Activated CD4-positive, alpha-beta T cell treated with anti-CD3 and anti-CD28 coated beads, Interleukin-2, amount 10 ng/mL, durations not matched to agents 7 days and 5 days (primary cell): Measurements from ENCODE around the gene GEMIN4. TPM values are rescaled to one million over a fixed set of nuclear protein-coding genes. Genes with fewer than 3 reads are reported as not detected.

Experiments used
- CTCF ChIA-PET: fragments of 350-600 bp; sonication (Branson Sonifier 250); formaldehyde crosslinking; loops from one replicate; lab custom pipeline; 2021; ENCODE audit warnings: antibody characterized with exemption; lab: Charles Lee
- POLR2A ChIA-PET: fragments of 350-600 bp; sonication (Branson Sonifier 250); formaldehyde crosslinking; loops from one replicate; lab custom pipeline; 2021; ENCODE audit warnings: antibody characterized with exemption; lab: Charles Lee
- DNase-seq: peaks from one replicate; pipeline ENCODE4 v3.0.0-alpha.2; 2020
- H3K27ac Mint-ChIP-seq: one replicate; pipeline ENCODE4 v1.8.0; 2021; ENCODE audit warnings: mild to moderate bottlenecking, moderate library complexity, mixed read lengths
- H3K27me3 Mint-ChIP-seq: one replicate; pipeline ENCODE4 v1.8.0; 2021; ENCODE audit warnings: mixed read lengths
- H3K36me3 Mint-ChIP-seq: one replicate; pipeline ENCODE4 v1.8.0; 2021; ENCODE audit warnings: low read depth, mixed read lengths
- H3K4me1 Mint-ChIP-seq: one replicate; pipeline ENCODE4 v1.8.0; 2021; ENCODE audit warnings: mixed read lengths
- H3K4me3 Mint-ChIP-seq: one replicate; pipeline ENCODE4 v1.8.0; 2021; ENCODE audit warnings: mild to moderate bottlenecking, moderate library complexity, mixed read lengths
- H3K9me3 Mint-ChIP-seq: one replicate; pipeline ENCODE4 v1.8.0; 2021; ENCODE audit warnings: mixed read lengths
- total RNA-seq, 2 experiments: library from RNA; stranded (reverse); gene quantifications; one replicate each; pipeline ENCODE4 v1.2.3, GENCODE V29; 2021

GEMIN4 gene
- total RNA-seq, 2 experiments from 2014 or later: 29.1 to 35.7 TPM

DNA sequence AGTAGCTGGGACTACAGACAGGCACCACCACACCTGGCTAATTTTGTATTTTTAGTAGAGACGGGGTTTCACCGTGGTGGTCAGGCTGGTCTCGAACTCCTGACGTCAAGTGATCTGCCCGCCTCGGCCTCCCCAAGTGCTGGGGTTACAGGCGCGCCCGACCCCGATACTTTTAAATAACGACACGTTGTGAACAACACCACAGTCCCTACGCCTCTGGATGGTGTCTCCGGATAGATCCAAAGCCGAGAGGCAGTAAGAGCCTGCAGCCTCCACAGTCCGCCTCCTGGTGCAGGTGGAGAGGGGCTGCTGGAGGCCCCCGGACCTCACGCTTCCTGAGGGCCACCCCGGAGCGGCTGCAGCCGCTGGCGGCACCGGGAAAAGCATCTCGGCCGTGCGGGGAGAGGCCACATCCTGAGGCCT, 20.4 kb downstream of the GEMIN4 start:
- Mint-ChIP-seq H3K9me3 (no peaks in the 10 kb centered on the region), H3K4me1 (peaks cover 19% of the 10 kb centered on the region), H3K27ac (peak overlapping the region; percentile 31), H3K4me3 (peak overlapping the region; percentile 71), H3K36me3 (peaks cover 6% of the 10 kb centered on the region), H3K27me3 (peaks cover 12% of the 10 kb centered on the region)
- ChIA-PET CTCF (no interaction called here), POLR2A (no interaction called here)
- no peak for DNase-seq

DNA sequence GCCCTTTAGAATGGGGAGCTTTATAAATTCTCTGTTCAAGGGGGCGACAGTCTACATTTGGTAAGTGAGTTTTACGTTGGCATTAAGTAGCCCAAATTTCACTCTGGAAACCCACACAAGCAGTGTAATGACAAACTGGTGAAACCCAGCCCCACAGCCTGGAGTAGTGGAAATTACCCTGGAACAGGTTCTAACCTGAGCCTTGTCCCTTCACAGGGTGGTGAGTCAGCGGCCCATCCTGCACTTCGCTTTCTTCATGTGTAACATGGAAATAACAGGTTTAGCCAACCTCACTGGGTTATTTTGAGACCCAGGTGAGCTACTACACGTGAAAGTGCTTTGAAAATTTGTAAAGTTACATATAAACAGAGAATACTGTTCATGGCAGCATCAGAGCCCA, 23.2 kb downstream of the GEMIN4 start:
- Mint-ChIP-seq H3K27me3 (peaks cover 12% of the 10 kb centered on the region), H3K36me3 (peaks cover 4% of the 10 kb centered on the region), H3K9me3 (no peaks in the 10 kb centered on the region), H3K4me3 (no peak overlapping the region), H3K4me1 (peaks cover 15% of the 10 kb centered on the region), H3K27ac (no peak overlapping the region)
- ChIA-PET POLR2A (interaction anchor here (0.6 kb wide), 1 partner anchor 76 kb away, joined by 4 read pairs; no protein-coding TSS in a partner anchor), CTCF (interaction anchor here (1.8 kb wide), 1 partner anchor 12 kb away, joined by 7 read pairs; no protein-coding TSS in a partner anchor)
- DNase-seq: no peak

GRCh38 chr17:726271-726919, 25.7 kb downstream of the GEMIN4 start:
- H3K36me3 Mint-ChIP-seq: no peaks in the 10 kb centered on the region
- peaks cover 2% of the 10 kb centered on the region for H3K4me1 Mint-ChIP-seq
- ChIA-PET POLR2A (no interaction called here), CTCF (no interaction called here)
- DNase-seq: no peak
- H3K27me3 Mint-ChIP-seq: peaks cover 10% of the 10 kb centered on the region
- no peak overlapping the region for H3K27ac Mint-ChIP-seq
- H3K4me3 Mint-ChIP-seq: no peak overlapping the region
- no peaks in the 10 kb centered on the region for H3K9me3 Mint-ChIP-seq

DNA sequence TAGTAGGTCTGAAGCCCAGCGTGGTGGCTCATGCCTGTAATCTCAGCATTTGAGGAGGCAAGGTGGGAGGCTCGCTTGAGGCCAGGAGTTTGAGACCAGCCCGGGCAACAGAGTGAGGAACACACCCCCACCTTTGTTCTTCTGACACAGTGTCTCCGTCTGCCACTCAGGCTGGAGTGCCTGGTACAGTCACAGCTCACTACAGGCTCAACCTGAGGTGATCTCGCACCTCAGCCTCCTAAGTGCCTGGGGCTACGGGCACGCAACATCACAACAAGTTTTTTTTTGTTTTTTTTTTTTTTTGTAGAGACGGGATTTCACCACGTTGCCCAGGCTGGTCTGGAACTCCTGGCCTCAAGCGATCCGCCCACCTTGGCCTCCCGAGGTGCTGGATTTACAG, 26.3 kb downstream of the GEMIN4 start:
- no peak overlapping the region for H3K27ac Mint-ChIP-seq
- CTCF ChIA-PET: no interaction called here
- POLR2A ChIA-PET: no interaction called here
- H3K27me3 Mint-ChIP-seq: peaks cover 5% of the 10 kb centered on the region
- DNase-seq: no peak
- no peaks in the 10 kb centered on the region for H3K4me1 Mint-ChIP-seq
- no peak overlapping the region for H3K4me3 Mint-ChIP-seq
- H3K9me3 Mint-ChIP-seq: no peaks in the 10 kb centered on the region
- no peaks in the 10 kb centered on the region for H3K36me3 Mint-ChIP-seq

DNA sequence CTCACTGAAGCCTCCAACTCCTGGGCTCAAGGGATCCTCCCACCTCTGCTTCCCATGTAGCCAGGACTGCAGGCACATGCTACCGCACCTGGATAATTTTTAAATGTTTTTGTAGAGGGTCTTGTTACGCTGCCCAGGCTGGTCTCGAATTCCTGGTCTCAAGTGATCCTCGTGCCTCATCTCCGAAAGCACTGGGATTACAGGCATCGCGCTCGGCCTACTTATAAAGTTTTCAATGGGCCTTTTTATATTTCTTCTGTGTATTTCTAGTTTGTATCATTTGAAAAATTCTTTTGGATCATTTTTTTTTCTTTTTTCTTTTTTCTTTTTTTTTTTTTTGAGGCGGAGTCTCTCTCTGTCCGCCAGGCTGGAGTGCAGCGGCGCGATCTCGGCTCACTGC, 27.0 kb downstream of the GEMIN4 start:
- H3K27me3 Mint-ChIP-seq: no peaks in the 10 kb centered on the region
- H3K27ac Mint-ChIP-seq: no peak overlapping the region
- ChIA-PET POLR2A (no interaction called here), CTCF (no interaction called here)
- no peaks in the 10 kb centered on the region for H3K36me3 Mint-ChIP-seq
- no peaks in the 10 kb centered on the region for H3K4me1 Mint-ChIP-seq
- no peak for DNase-seq
- H3K4me3 Mint-ChIP-seq: no peak overlapping the region
- H3K9me3 Mint-ChIP-seq: no peaks in the 10 kb centered on the region

- Mint-ChIP-seq H3K27me3 (no peaks in the 10 kb centered on the region), H3K4me1 (peaks cover 3% of the 10 kb centered on the region), H3K4me3 (no peak overlapping the region), H3K36me3 (no peaks in the 10 kb centered on the region), H3K27ac (no peak overlapping the region), H3K9me3 (no peaks in the 10 kb centered on the region)
- POLR2A ChIA-PET: no interaction called here
- DNase-seq: no peak
- CTCF ChIA-PET: no interaction called here
Measured at GRCh38 chr17:721540-721937, 30.5 kb downstream of the GEMIN4 start.

DNA sequence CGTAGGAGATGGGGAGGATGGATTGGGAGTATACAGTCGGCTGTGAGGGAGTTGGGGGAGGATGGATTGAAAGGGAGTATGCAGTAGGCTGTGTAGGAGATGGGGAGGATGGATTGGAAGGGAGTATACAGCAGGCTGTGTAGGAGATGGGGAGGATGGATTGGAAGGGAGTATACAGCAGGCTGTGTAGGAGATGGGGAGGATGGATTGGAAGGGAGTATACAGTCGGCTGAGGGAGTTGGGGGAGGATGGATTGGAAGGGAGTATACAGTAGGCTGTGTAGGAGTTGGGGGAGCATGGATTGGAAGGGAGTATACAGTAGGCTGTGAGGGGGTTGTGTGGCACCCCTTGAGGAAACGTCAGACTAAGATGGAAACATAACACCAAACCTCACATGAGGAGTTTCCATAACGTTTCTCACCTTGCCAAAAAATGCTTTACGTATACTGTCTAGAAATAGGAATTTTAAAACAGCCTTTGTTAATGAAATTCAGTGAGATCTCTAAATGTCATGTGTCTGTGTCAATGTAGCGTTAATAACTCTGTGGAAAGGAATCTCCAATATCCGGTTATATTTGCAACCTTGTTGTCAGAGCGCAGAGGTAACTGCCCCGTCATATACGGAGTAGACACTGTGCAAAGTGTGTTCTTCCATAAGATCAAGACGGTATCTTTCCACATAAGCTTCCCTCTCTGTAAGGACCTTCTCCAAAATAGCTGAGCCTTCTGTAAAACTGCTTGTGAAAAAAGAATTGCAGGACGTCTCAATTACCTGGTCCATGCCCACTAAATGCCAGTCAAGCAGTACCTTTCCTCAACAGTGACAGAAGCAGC, 31.1 kb downstream of the GEMIN4 start:
- H3K4me1 Mint-ChIP-seq: peaks cover 3% of the 10 kb centered on the region
- ChIA-PET CTCF (no interaction called here), POLR2A (no interaction called here)
- H3K4me3 Mint-ChIP-seq: no peak overlapping the region
- H3K27ac Mint-ChIP-seq: no peak overlapping the region
- H3K36me3 Mint-ChIP-seq: no peaks in the 10 kb centered on the region
- H3K27me3 Mint-ChIP-seq: no peaks in the 10 kb centered on the region
- no peak for DNase-seq
- H3K9me3 Mint-ChIP-seq: no peaks in the 10 kb centered on the region

DNA sequence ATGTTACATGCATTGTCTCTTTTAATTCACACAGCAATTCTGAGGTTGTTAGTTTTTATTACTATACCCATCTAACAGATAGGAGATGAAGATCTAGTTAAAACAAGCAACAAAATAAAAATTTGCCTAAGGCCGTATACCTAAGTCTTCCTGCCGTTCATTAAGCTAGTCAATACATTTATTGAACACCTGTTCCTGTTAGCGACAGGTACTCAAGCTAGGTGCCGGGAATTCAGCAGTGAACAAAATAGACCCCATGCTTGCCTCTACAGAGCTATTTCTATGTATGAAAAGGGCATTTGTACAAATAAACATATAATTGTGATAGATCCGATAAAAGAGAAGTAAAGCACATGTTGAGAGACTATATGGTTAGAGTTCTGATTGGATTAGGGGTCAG, 34.0 kb downstream of the GEMIN4 start:
- Mint-ChIP-seq H3K27ac (no peak overlapping the region), H3K4me3 (no peak overlapping the region), H3K36me3 (peaks cover 2% of the 10 kb centered on the region), H3K4me1 (peaks cover 14% of the 10 kb centered on the region), H3K27me3 (no peaks in the 10 kb centered on the region), H3K9me3 (no peaks in the 10 kb centered on the region)
- no peak for DNase-seq
- ChIA-PET POLR2A (no interaction called here), CTCF (interaction anchor here (1.3 to 1.9 kb wide), 2 partner anchors 11 to 306 kb away, joined by 3 to 5 read pairs; no protein-coding TSS in a partner anchor)

GRCh38 chr17:708132-708531, 43.9 kb downstream of the GEMIN4 start:
- H3K9me3 Mint-ChIP-seq: no peaks in the 10 kb centered on the region
- no peak overlapping the region for H3K27ac Mint-ChIP-seq
- H3K4me1 Mint-ChIP-seq: peaks cover 21% of the 10 kb centered on the region
- POLR2A ChIA-PET: interaction anchor here (0.6 kb wide), 1 partner anchor 40 kb away, joined by 7 read pairs; no protein-coding TSS in a partner anchor
- peaks cover 23% of the 10 kb centered on the region for H3K36me3 Mint-ChIP-seq
- no peak for DNase-seq
- H3K27me3 Mint-ChIP-seq: no peaks in the 10 kb centered on the region
- CTCF ChIA-PET: interaction anchor here (0.7 kb wide), 1 partner anchor 10 kb away, joined by 3 read pairs; no protein-coding TSS in a partner anchor
- H3K4me3 Mint-ChIP-seq: no peak overlapping the region

DNA sequence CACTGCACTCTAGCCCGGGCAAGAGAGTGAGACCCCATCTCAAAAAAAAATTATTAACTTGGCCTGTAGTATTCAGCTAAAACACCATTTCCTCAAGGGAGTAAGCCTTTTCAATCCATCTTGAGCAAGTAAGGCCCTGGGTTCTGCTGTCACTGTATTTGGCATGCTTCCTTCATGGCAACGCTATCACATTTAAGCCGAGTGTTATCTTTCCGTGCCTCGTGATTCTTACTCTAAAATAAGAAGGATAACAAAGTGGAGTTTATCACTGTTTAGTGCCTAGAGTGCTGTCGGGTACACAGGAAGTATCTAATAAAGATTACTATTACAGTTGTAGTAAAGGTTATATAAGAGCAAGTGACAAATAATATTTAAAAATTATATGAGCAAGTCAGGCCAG, 46.2 kb downstream of the GEMIN4 start:
- ChIA-PET CTCF (no interaction called here), POLR2A (no interaction called here)
- Mint-ChIP-seq H3K4me3 (no peak overlapping the region), H3K4me1 (peaks cover 6% of the 10 kb centered on the region), H3K9me3 (no peaks in the 10 kb centered on the region), H3K36me3 (peaks cover 20% of the 10 kb centered on the region), H3K27ac (no peak overlapping the region), H3K27me3 (no peaks in the 10 kb centered on the region)
- no peak for DNase-seq

GRCh38 chr17:705011-705410, 47.1 kb downstream of the GEMIN4 start:
- Mint-ChIP-seq H3K27me3 (no peaks in the 10 kb centered on the region), H3K27ac (no peak overlapping the region), H3K36me3 (peaks cover 16% of the 10 kb centered on the region), H3K9me3 (no peaks in the 10 kb centered on the region), H3K4me1 (peaks cover 6% of the 10 kb centered on the region), H3K4me3 (no peak overlapping the region)
- POLR2A ChIA-PET: no interaction called here
- CTCF ChIA-PET: interaction anchor here (0.6 to 1.3 kb wide), 3 partner anchors 42 to 292 kb away, joined by 3 to 5 read pairs (median 5); no protein-coding TSS in a partner anchor
- no peak for DNase-seq

DNA sequence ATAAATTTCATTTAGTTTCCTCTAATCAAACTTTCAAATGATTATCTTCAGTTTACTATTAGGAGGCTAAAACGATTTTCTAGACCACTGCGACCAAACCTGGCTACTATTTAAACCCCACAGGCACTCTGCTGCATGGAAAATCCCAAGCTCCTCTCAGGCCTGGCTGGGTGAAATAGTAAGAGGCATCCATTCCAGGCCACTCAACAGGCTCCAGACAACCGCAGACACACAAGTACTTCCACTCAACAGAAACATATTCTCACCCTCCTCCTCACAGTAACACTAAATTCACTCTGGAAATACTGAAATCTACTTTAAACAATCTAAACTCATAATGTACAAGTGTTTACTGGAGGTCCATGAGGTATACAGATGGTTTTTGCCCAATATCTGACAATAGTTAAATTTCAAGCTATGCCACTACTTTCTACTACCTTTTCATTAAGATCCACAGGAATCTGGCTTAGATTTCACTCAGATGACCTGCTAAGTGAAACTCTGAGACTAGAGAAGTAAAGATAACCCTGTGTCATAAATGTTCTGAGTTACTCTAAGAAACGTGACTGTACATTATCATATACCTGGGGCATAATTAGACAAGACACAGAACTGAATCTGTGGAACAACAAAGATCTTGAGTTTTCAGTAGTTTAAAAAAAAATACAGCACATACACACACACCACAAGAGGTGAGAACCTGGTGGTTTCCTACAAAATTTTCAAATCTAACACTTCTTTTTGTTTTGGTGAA, 47.8 kb downstream of the GEMIN4 start:
- ChIA-PET POLR2A (no interaction called here), CTCF (interaction anchor here (0.6 to 1.3 kb wide), 5 partner anchors 32 to 483 kb away, joined by 3 to 5 read pairs (median 4); no protein-coding TSS in a partner anchor)
- no peaks in the 10 kb centered on the region for H3K27me3 Mint-ChIP-seq
- peaks cover 10% of the 10 kb centered on the region for H3K36me3 Mint-ChIP-seq
- no peak overlapping the region for H3K4me3 Mint-ChIP-seq
- peaks cover 5% of the 10 kb centered on the region for H3K4me1 Mint-ChIP-seq
- no peak for DNase-seq
- no peaks in the 10 kb centered on the region for H3K9me3 Mint-ChIP-seq
- H3K27ac Mint-ChIP-seq: no peak overlapping the region
